ENCODE results near the gene PJA2.

GRCh38 chr5:109454731-109455505 is 45.1 kb upstream of the PJA2 start:
- TF ChIP-seq CTCF (IDR thresholded peaks at IDR 0.05) = no peak
- no peak for TF ChIP-seq POLR2A (IDR thresholded peaks at IDR 0.05)
